K562 (cell line): ENCODE results near the gene SAMD11. TPM values are rescaled to one million over a fixed set of nuclear protein-coding genes. Genes with fewer than 3 reads are reported as not detected.

Experiments used
- BMI1 ChIP-seq: fragments of 150-350 bp; IDR thresholded peaks from 2 replicates; pipeline ENCODE4 v1.6.1; 2014; ENCODE audit warnings: low read length
- CHCHD3 ChIP-seq: fragments of 250-450 bp; sonication (Bioruptor Pico); IDR thresholded peaks from 2 replicates; pipeline ENCODE4 v2.1.2; 2022; ENCODE audit warnings: mild to moderate bottlenecking
- E2F8 ChIP-seq: fragments of 450-650 bp; IDR thresholded peaks from 2 replicates; pipeline ENCODE4 v1.7.1; 2018; ENCODE audit warnings: mild to moderate bottlenecking, low read depth; ENCODE audit not compliant: partially characterized antibody
- ELF4 ChIP-seq: fragments of 450-650 bp; formaldehyde crosslinking; IDR thresholded peaks from 2 replicates; pipeline ENCODE4 v1.4.0; 2022; ENCODE audit warnings: missing genetic modification characterization
- KDM5B ChIP-seq: fragments of 200-600 bp; sonication (generic); IDR thresholded peaks from 2 replicates; pipeline ENCODE4 v1.6.1; 2012; ENCODE audit warnings: low read depth, mild to moderate bottlenecking, moderate library complexity, low read length, control low read depth, inconsistent platforms; ENCODE audit not compliant: insufficient replicate concordance
- MBD2 ChIP-seq: sonication (generic); IDR thresholded peaks from 2 replicates; pipeline ENCODE4 v1.6.1; 2016; ENCODE audit warnings: low read depth, borderline replicate concordance
- MXI1 ChIP-seq: IDR thresholded peaks from 2 replicates; pipeline ENCODE4 v1.6.1; 2011; ENCODE audit warnings: low read depth, mild to moderate bottlenecking, improper control_type of control experiment, low read length
- NCOA1 ChIP-seq: fragments of 450-650 bp; IDR thresholded peaks from 2 replicates; pipeline ENCODE4 v1.6.1; 2016; ENCODE audit warnings: low read depth
- RFX7 ChIP-seq: fragments of 250-450 bp; sonication (Bioruptor Pico); IDR thresholded peaks from 2 replicates; pipeline ENCODE4 v1.5.1; 2021; ENCODE audit warnings: mild to moderate bottlenecking
- SMARCA4 ChIP-seq: fragments of 450-650 bp; IDR thresholded peaks from 2 replicates; pipeline ENCODE4 v1.6.1; 2016
- STAT5A ChIP-seq: IDR thresholded peaks from 2 replicates; pipeline ENCODE4 v1.6.1; 2012; ENCODE audit warnings: low read length, inconsistent platforms, borderline replicate concordance
- STAT5B ChIP-seq: fragments of 250-450 bp; sonication (Bioruptor Pico); IDR thresholded peaks from 2 replicates; pipeline ENCODE4 v1.8.0; 2021; ENCODE audit warnings: mild to moderate bottlenecking, inconsistent platforms
- TEAD1 ChIP-seq, 2 experiments: fragments of 450-650 bp in 1 of 2; sonication (generic) in 1 of 2; formaldehyde crosslinking; IDR thresholded peaks; 2 replicates each; pipeline versions ENCODE4 v1.4.0 to v1.8.0; 2020 to 2022; ENCODE audit warnings: mild to moderate bottlenecking in 2 of 2, missing genetic modification reagents in 1 of 2
- ZBTB17 ChIP-seq: fragments of 450-650 bp; formaldehyde crosslinking; IDR thresholded peaks from 2 replicates; pipeline ENCODE4 v1.4.0; 2020; ENCODE audit warnings: mild to moderate bottlenecking
- ZBTB34 ChIP-seq: fragments of 250-450 bp; sonication (Bioruptor Pico); IDR thresholded peaks from 2 replicates; pipeline ENCODE4 v1.8.0; 2021; ENCODE audit warnings: mild to moderate bottlenecking, moderate library complexity
- ZNF143 ChIP-seq: sonication (generic); formaldehyde crosslinking; IDR thresholded peaks from 2 replicates; pipeline ENCODE4 v1.9.0; 2022; ENCODE audit warnings: mild to moderate bottlenecking, missing genetic modification reagents
- ZNF316 ChIP-seq: fragments of 450-650 bp; IDR thresholded peaks from 2 replicates; pipeline ENCODE4 v1.6.1; 2016
- ZNF436 ChIP-seq: fragments of 250-450, 450-650 bp; sonication (Bioruptor Pico); formaldehyde crosslinking; IDR thresholded peaks from 2 replicates; pipeline ENCODE4 v1.7.0; 2020; ENCODE audit warnings: mild to moderate bottlenecking
- polyA plus RNA-seq, 8 experiments: library from polyadenylated mRNA; depleted of rRNA in 4 of 8; stranded (reverse) in 5 of 8; unstranded in 3 of 8; fragments of >200 nt; fragmentation: Nextera tagmentation in 2 of 8; fragmentation: Illumina TruSeq in 1 of 8; extraction: Ambion mirVana in 2 of 8; extraction: Trizol in 1 of 8; gene quantifications; 2 replicates each; pipeline versions ENCODE4 v1.2.1 to v1.2.3, GENCODE V29; 2011 to 2014; ENCODE audit warnings: inconsistent platforms in 1 of 8, missing spikeins in 1 of 8
- total RNA-seq, 7 experiments: library from RNA; depleted of rRNA in 6 of 7; stranded (reverse); fragments of >200 nt in 6 of 7; fragmentation: Illumina TruSeq in 2 of 7; extraction: Trizol in 2 of 7; gene quantifications; 2 replicates each; pipeline versions ENCODE4 v1.2.1 to v1.2.3, GENCODE V29; 2011 to 2021; ENCODE audit warnings: low replicate concordance in 1 of 7
- TF ChIP-seq, protein P1 (sequence below), 2 experiments: fragments of 250-450 bp in 1 of 2; fragments of 450-650 bp in 1 of 2; sonication (Bioruptor Pico) in 1 of 2; IDR thresholded peaks; 2 replicates each; pipeline versions ENCODE4 v1.6.1 to v1.8.0; 2016 to 2021; ENCODE audit warnings: mild to moderate bottlenecking in 2 of 2, moderate library complexity in 2 of 2, missing compliant biosample characterization in 1 of 2, missing genetic modification characterization in 1 of 2
- TF ChIP-seq, protein P2 (sequence below): fragments of 250-450 bp; sonication (Bioruptor Pico); IDR thresholded peaks from 2 replicates; pipeline ENCODE4 v1.4.0; 2020; ENCODE audit warnings: mild to moderate bottlenecking
- TF ChIP-seq, protein P3 (sequence below): sonication (generic); formaldehyde crosslinking; IDR thresholded peaks from 2 replicates; pipeline ENCODE4 v1.8.1; 2023; ENCODE audit warnings: mild to moderate bottlenecking, missing genetic modification reagents

SAMD11 gene
- total and polyA plus RNA-seq, 9 of the 15 experiments (the other 6 are each of a cell fraction or from before 2014, with no cell fraction given): 0.07 to 0.82 (median 0.11) TPM; not detected in 2

DNA sequence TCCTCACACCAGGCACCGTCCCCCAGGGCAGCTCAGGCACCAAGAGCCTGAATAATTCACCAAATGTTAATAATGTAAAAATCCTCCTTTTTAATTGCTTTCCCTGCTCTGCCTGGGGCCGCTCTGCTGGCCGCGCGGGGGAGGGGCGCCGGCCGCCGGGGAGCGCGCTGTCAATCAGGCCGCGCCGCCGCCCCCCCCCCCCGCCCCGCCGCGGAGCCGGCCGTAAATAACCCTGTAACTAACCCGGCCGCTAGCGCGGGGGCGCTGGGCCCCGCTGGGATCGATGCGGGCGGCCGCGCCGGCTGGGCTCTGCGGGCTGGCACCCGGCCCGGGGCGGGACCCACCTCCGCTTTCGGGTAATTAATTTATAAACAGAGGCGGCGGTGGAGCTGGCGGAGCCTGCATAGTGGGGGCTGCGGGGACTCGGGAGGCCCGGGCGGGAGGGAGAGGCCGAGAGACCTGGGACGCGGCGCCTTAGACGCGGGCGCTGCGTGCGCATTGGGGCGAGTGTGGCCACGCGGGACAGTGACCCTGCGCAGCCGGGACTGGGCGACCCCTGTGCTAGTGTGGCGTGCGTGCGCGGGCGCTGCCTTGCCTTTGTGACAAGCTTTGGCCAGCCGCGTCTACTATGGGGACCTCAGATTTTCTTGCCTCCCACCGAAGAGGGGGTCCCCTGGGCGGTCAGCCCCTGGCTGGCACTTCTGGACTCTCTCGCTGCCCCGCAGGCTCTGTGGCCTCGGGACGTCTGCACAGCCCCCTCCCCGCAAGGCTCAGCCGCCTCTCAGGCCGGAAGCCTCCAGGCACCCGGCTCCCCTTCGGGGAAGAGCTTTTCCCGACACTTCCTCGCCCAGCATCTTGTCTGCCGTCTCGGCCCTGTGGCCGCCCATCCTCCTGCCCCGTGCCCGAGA, 16.6 kb downstream of the SAMD11 start (continued):
- TF ChIP-seq, protein P1, sequence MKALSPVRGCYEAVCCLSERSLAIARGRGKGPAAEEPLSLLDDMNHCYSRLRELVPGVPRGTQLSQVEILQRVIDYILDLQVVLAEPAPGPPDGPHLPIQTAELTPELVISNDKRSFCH (CRISPR knock-in tag; IDR thresholded peaks at IDR 0.05): no peak
- TF ChIP-seq, protein P1 (tag; IDR thresholded peaks at IDR 0.05): no peak
- TF ChIP-seq, protein P2, sequence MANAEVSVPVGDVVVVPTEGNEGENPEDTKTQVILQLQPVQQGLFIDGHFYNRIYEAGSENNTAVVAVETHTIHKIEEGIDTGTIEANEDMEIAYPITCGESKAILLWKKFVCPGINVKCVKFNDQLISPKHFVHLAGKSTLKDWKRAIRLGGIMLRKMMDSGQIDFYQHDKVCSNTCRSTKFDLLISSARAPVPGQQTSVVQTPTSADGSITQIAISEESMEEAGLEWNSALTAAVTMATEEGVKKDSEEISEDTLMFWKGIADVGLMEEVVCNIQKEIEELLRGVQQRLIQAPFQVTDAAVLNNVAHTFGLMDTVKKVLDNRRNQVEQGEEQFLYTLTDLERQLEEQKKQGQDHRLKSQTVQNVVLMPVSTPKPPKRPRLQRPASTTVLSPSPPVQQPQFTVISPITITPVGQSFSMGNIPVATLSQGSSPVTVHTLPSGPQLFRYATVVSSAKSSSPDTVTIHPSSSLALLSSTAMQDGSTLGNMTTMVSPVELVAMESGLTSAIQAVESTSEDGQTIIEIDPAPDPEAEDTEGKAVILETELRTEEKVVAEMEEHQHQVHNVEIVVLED: no peak
- TF ChIP-seq NCOA1: no peak
- no peak for TF ChIP-seq SMARCA4
- no peak for TF ChIP-seq MXI1
- TF ChIP-seq STAT5A: no peak
- TF ChIP-seq ZNF143: no peak
- TF ChIP-seq E2F8: no peak
- TF ChIP-seq KDM5B: no peak
- no peak for TF ChIP-seq ZBTB34
- no peak for TF ChIP-seq ZNF436 (CRISPR knock-in tag)
- no peak for TF ChIP-seq ZBTB17 (CRISPR knock-in tag)
- no peak for TF ChIP-seq ELF4 (CRISPR knock-in tag)
- TF ChIP-seq CHCHD3 (CRISPR knock-in tag): no peak
- TF ChIP-seq, protein P3, sequence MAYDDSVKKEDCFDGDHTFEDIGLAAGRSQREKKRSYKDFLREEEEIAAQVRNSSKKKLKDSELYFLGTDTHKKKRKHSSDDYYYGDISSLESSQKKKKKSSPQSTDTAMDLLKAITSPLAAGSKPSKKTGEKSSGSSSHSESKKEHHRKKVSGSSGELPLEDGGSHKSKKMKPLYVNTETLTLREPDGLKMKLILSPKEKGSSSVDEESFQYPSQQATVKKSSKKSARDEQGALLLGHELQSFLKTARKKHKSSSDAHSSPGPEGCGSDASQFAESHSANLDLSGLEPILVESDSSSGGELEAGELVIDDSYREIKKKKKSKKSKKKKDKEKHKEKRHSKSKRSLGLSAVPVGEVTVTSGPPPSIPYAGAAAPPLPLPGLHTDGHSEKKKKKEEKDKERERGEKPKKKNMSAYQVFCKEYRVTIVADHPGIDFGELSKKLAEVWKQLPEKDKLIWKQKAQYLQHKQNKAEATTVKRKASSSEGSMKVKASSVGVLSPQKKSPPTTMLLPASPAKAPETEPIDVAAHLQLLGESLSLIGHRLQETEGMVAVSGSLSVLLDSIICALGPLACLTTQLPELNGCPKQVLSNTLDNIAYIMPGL: no peak
- no peak for TF ChIP-seq ZNF316
- no peak for TF ChIP-seq RFX7 (CRISPR knock-in tag)
- TF ChIP-seq BMI1: no peak
- TF ChIP-seq STAT5B (CRISPR knock-in tag): no peak
- TF ChIP-seq MBD2: no peak
- no peak for TF ChIP-seq TEAD1 (CRISPR knock-in tag; IDR thresholded peaks at IDR 0.05)
